CD4-positive, alpha-beta memory T cell (primary cell): ENCODE results near the gene ARF3. TPM values are rescaled to one million over a fixed set of nuclear protein-coding genes. Genes with fewer than 3 reads are reported as not detected.

ENCODE experiments used
- CTCF ChIA-PET: fragments of 350-600 bp; sonication (Branson Sonifier 250); formaldehyde crosslinking; loops from one replicate; lab custom pipeline; 2021; ENCODE audit warnings: inconsistent platforms; ENCODE audit not compliant: partially characterized antibody; lab: Charles Lee
- POLR2A ChIA-PET: fragments of 350-600 bp; sonication (Branson Sonifier 250); formaldehyde crosslinking; loops from one replicate; lab custom pipeline; 2021; ENCODE audit not compliant: partially characterized antibody; lab: Charles Lee
- DNase-seq, 5 donors: peaks; one replicate each; pipeline versions ENCODE4 v3.0.0 to v3.0.0-alpha.2; 2020 to 2022; ENCODE audit warnings: mixed read lengths in 1 of 5
- H3K27ac ChIP-seq: one replicate; pipeline ENCODE4 v1.7.0; 2013; ENCODE audit warnings: low read depth, low read length
- H3K27me3 ChIP-seq: 2 replicates; pipeline ENCODE4 v1.7.0; 2013; ENCODE audit warnings: mild to moderate bottlenecking, low read length, moderate library complexity; ENCODE audit not compliant: insufficient read depth
- H3K36me3 ChIP-seq: 2 replicates; pipeline ENCODE4 v1.7.0; 2013; ENCODE audit warnings: mild to moderate bottlenecking, low read length, moderate library complexity; ENCODE audit not compliant: insufficient read depth
- H3K4me1 ChIP-seq: 2 replicates; pipeline ENCODE4 v1.7.0; 2013; ENCODE audit warnings: mild to moderate bottlenecking, low read length, moderate library complexity; ENCODE audit not compliant: insufficient read depth
- H3K4me3 ChIP-seq, 2 donors: one replicate each; pipeline ENCODE4 v1.7.0; 2013; ENCODE audit warnings: low read length in 2 of 2, mild to moderate bottlenecking in 1 of 2
- H3K9me3 ChIP-seq, 2 donors: one replicate each; pipeline ENCODE4 v1.7.0; 2013; ENCODE audit warnings: low read length in 2 of 2, control low read depth in 1 of 2; ENCODE audit not compliant: control insufficient read depth in 1 of 2
- H3K27ac Mint-ChIP-seq, 7 donors: one replicate each; pipeline ENCODE4 v1.8.0; 2020 to 2021; ENCODE audit warnings: mixed read lengths in 7 of 7, mild to moderate bottlenecking in 6 of 7, inconsistent platforms in 3 of 7, moderate library complexity in 3 of 7
- H3K27me3 Mint-ChIP-seq, 2 donors: one replicate each; pipeline ENCODE4 v1.8.0; 2020 to 2021; ENCODE audit warnings: mixed read lengths in 2 of 2
- H3K36me3 Mint-ChIP-seq, 2 donors: one replicate each; pipeline ENCODE4 v1.8.0; 2020 to 2021; ENCODE audit warnings: mixed read lengths in 2 of 2, inconsistent platforms in 1 of 2, mild to moderate bottlenecking in 1 of 2
- H3K4me1 Mint-ChIP-seq, 4 donors: one replicate each; pipeline ENCODE4 v1.8.0; 2020 to 2021; ENCODE audit warnings: mixed read lengths in 4 of 4, mild to moderate bottlenecking in 1 of 4
- H3K4me3 Mint-ChIP-seq, 8 donors: one replicate each; pipeline ENCODE4 v1.8.0; 2020 to 2021; ENCODE audit warnings: mixed read lengths in 8 of 8, mild to moderate bottlenecking in 7 of 8, moderate library complexity in 6 of 8, inconsistent platforms in 3 of 8
- H3K9me3 Mint-ChIP-seq, 8 donors: one replicate each; pipeline ENCODE4 v1.8.0; 2020 to 2021; ENCODE audit warnings: mixed read lengths in 8 of 8, mild to moderate bottlenecking in 5 of 8, inconsistent platforms in 3 of 8, moderate library complexity in 1 of 8
- intact Hi-C: fragments of 100-400 bp; cut with micrococcal nuclease; formaldehyde crosslinking; loops from one replicate; pipeline ENCODE4 v1.15.1; 2023
- polyA plus RNA-seq, 2 donors: library from polyadenylated mRNA; unstranded; fragments of 300-500 nt; fragmentation: Illumina TruSeq; gene quantifications; one replicate each; pipeline ENCODE4 v1.2.3, GENCODE V29; 2021
- total RNA-seq, 2 experiments: library from RNA; stranded (reverse); gene quantifications; one replicate each; pipeline ENCODE4 v1.2.3, GENCODE V29; 2021

Gene ARF3
- total and polyA plus RNA-seq, 4 experiments from 2014 or later: 22.6 to 77.5 (median 50.5) TPM

GRCh38 chr12:48967991-48968390 lies 10.7 kb upstream of the ARF3 start:
- Histone ChIP-seq H3K36me3 (no peaks in the 10 kb centered on the region), H3K27me3 (peaks cover 19% of the 10 kb centered on the region), H3K4me1 (peaks cover 39% of the 10 kb centered on the region), H3K4me3 (no peak overlapping the region), H3K9me3 (no peaks in the 10 kb centered on the region), H3K27ac (no peak overlapping the region)
- H3K4me1 Mint-ChIP-seq: peaks cover 13 to 39% (median 25%) of the 10 kb centered on the region in 4 donors
- ChIA-PET CTCF (interaction anchor here (0.9 to 5.9 kb wide), 10 partner anchors 8 to 120 kb away, joined by 3 to 55 read pairs (median 5); partner anchors contain the start of genes ARF3 and WNT1), POLR2A (interaction anchor here (3.3 to 4.7 kb wide), 2 partner anchors 10 to 12 kb away, joined by 18 to 36 read pairs; partner anchors contain the start of genes ARF3 and WNT1)
- DNase-seq: no peak
- no peak overlapping the region for H3K4me3 Mint-ChIP-seq
- intact Hi-C loops: no loop called here
- H3K27me3 Mint-ChIP-seq: peaks cover 21% of the 10 kb centered on the region in 2 donors
- no peak overlapping the region for H3K27ac Mint-ChIP-seq
- peaks cover 0 to 2% (median 0%) of the 10 kb centered on the region in 8 donors for H3K9me3 Mint-ChIP-seq
- no peaks in the 10 kb centered on the region for H3K36me3 Mint-ChIP-seq

- POLR2A ChIA-PET: interaction anchor here (2.1 to 3.3 kb wide), 2 partner anchors 9 to 13 kb away, joined by 5 to 18 read pairs; partner anchors contain the start of gene ARF3
- no peak for DNase-seq
- peaks cover 6 to 8% of the 10 kb centered on the region in 2 donors for H3K27me3 Mint-ChIP-seq
- CTCF ChIA-PET: interaction anchor here (0.9 to 5.9 kb wide), 5 partner anchors 9 to 75 kb away, joined by 3 to 55 read pairs (median 10); partner anchors contain the start of genes ARF3 and WNT1
- peak overlapping the region in 2 of 7 donors; percentile 1 to 86 for H3K27ac Mint-ChIP-seq
- H3K9me3 ChIP-seq: no peaks in the 10 kb centered on the region
- H3K4me1 Mint-ChIP-seq: peaks cover 7 to 24% (median 13%) of the 10 kb centered on the region in 4 donors
- no peaks in the 10 kb centered on the region for H3K36me3 Mint-ChIP-seq
- no peak overlapping the region for H3K27ac ChIP-seq
- H3K27me3 ChIP-seq: peaks cover 8% of the 10 kb centered on the region
- H3K36me3 ChIP-seq: no peaks in the 10 kb centered on the region
- no peak overlapping the region for H3K4me3 Mint-ChIP-seq
- no peaks in the 10 kb centered on the region for H3K9me3 Mint-ChIP-seq
- peaks cover 23% of the 10 kb centered on the region for H3K4me1 ChIP-seq
- intact Hi-C loops: no loop called here
- no peak overlapping the region for H3K4me3 ChIP-seq
Observed at GRCh38 chr12:48966177-48966895, 9.0 kb upstream of the ARF3 start.

GRCh38 chr12:48965298-48965838 lies 8.1 kb upstream of the ARF3 start:
- DNase-seq: no peak
- peak overlapping the region in 1 of 7 donors; percentile 26 for H3K27ac Mint-ChIP-seq
- Histone ChIP-seq H3K4me1 (peaks cover 14% of the 10 kb centered on the region), H3K36me3 (no peaks in the 10 kb centered on the region), H3K27me3 (no peaks in the 10 kb centered on the region), H3K9me3 (no peaks in the 10 kb centered on the region), H3K4me3 (no peak overlapping the region), H3K27ac (no peak overlapping the region)
- no peak overlapping the region for H3K4me3 Mint-ChIP-seq
- H3K9me3 Mint-ChIP-seq: no peaks in the 10 kb centered on the region
- intact Hi-C loops: no loop called here
- ChIA-PET POLR2A (interaction anchor here (2.1 kb wide), 1 partner anchor 14 kb away, joined by 5 read pairs; no protein-coding TSS in a partner anchor), CTCF (interaction anchor here (2.9 to 5.9 kb wide), 3 partner anchors 8 to 22 kb away, joined by 10 to 55 read pairs (median 36); partner anchors contain the start of genes ARF3 and WNT1)
- no peaks in the 10 kb centered on the region for H3K27me3 Mint-ChIP-seq
- H3K36me3 Mint-ChIP-seq: no peaks in the 10 kb centered on the region
- H3K4me1 Mint-ChIP-seq: peaks cover 0 to 14% (median 4%) of the 10 kb centered on the region in 4 donors

- intact Hi-C loops: no loop called here
- no peak overlapping the region for H3K27ac Mint-ChIP-seq
- H3K4me3 ChIP-seq: no peak overlapping the region
- H3K36me3 ChIP-seq: no peaks in the 10 kb centered on the region
- H3K36me3 Mint-ChIP-seq: peaks cover 0 to 6% of the 10 kb centered on the region in 2 donors
- DNase-seq: no peak
- H3K9me3 Mint-ChIP-seq: no peaks in the 10 kb centered on the region
- no peak overlapping the region for H3K27ac ChIP-seq
- no peaks in the 10 kb centered on the region for H3K9me3 ChIP-seq
- POLR2A ChIA-PET: no interaction called here
- peaks cover 3 to 13% (median 7%) of the 10 kb centered on the region in 4 donors for H3K4me1 Mint-ChIP-seq
- no peaks in the 10 kb centered on the region for H3K27me3 ChIP-seq
- CTCF ChIA-PET: interaction anchor here (1.5 to 6.6 kb wide), 2 partner anchors 17 to 26 kb away, joined by 3 to 72 read pairs; partner anchors contain the start of gene WNT1
- H3K27me3 Mint-ChIP-seq: peaks cover 1 to 2% of the 10 kb centered on the region in 2 donors
- H3K4me3 Mint-ChIP-seq: no peak overlapping the region
- H3K4me1 ChIP-seq: peaks cover 7% of the 10 kb centered on the region
Observed at GRCh38 chr12:48961801-48962200, 4.5 kb upstream of the ARF3 start.

- Histone ChIP-seq H3K36me3 (no peaks in the 10 kb centered on the region), H3K27me3 (no peaks in the 10 kb centered on the region), H3K4me3 (no peak overlapping the region), H3K27ac (no peak overlapping the region), H3K9me3 (no peaks in the 10 kb centered on the region), H3K4me1 (peaks cover 10% of the 10 kb centered on the region)
- intact Hi-C loops: no loop called here
- peaks cover 6 to 17% (median 12%) of the 10 kb centered on the region in 4 donors for H3K4me1 Mint-ChIP-seq
- no peak overlapping the region for H3K4me3 Mint-ChIP-seq
- H3K27ac Mint-ChIP-seq: peak overlapping the region in 1 of 7 donors; percentile 31
- peaks cover 1 to 2% of the 10 kb centered on the region in 2 donors for H3K27me3 Mint-ChIP-seq
- H3K9me3 Mint-ChIP-seq: no peaks in the 10 kb centered on the region
- CTCF ChIA-PET: interaction anchor here (1.5 to 6.6 kb wide), 2 partner anchors 17 to 27 kb away, joined by 3 to 72 read pairs; partner anchors contain the start of gene WNT1
- POLR2A ChIA-PET: no interaction called here
- H3K36me3 Mint-ChIP-seq: peaks cover 0 to 11% of the 10 kb centered on the region in 2 donors
- no peak for DNase-seq
Observed at GRCh38 chr12:48961331-48961730, 4.0 kb upstream of the ARF3 start.

GRCh38 chr12:48960834-48961233 lies 3.5 kb upstream of the ARF3 start:
- H3K4me1 Mint-ChIP-seq: peaks cover 11 to 22% (median 17%) of the 10 kb centered on the region in 4 donors
- no peaks in the 10 kb centered on the region for H3K9me3 ChIP-seq
- ChIA-PET POLR2A (no interaction called here), CTCF (interaction anchor here (4.9 to 6.6 kb wide), 2 partner anchors 18 to 27 kb away, joined by 27 to 72 read pairs; partner anchors contain the start of gene WNT1)
- H3K36me3 ChIP-seq: no peaks in the 10 kb centered on the region
- peaks cover 1 to 2% of the 10 kb centered on the region in 2 donors for H3K27me3 Mint-ChIP-seq
- H3K27me3 ChIP-seq: no peaks in the 10 kb centered on the region
- H3K9me3 Mint-ChIP-seq: no peaks in the 10 kb centered on the region
- H3K4me3 ChIP-seq: no peak overlapping the region
- no peak overlapping the region for H3K4me3 Mint-ChIP-seq
- H3K36me3 Mint-ChIP-seq: peaks cover 0 to 12% of the 10 kb centered on the region in 2 donors
- H3K27ac ChIP-seq: no peak overlapping the region
- peak overlapping the region in 1 of 7 donors; percentile 31 for H3K27ac Mint-ChIP-seq
- intact Hi-C loops: no loop called here
- DNase-seq: no peak
- peaks cover 15% of the 10 kb centered on the region for H3K4me1 ChIP-seq
